ENCODE measurements around the gene ATRN.
"Not testable (repeated sequence)": the region's sequence is repeated elsewhere in the genome, so short reads cannot be mapped to it uniquely, and the experiment has no call there.

Gene ATRN

GRCh38 chr20:3613821-3614440 lies 143.1 kb downstream of the ATRN start:
- no peak for TF ChIP-seq CTCF (IDR thresholded peaks at IDR 0.05; ENCODE audit: low read depth, low read length)
- peak; percentile 16 for DNase-seq (ENCODE audit: extremely low read depth, low read depth)

GRCh38 chr20:3614466-3614865 lies 143.6 kb downstream of the ATRN start:
- no peak for DNase-seq (ENCODE audit: extremely low read depth, low read depth)
- TF ChIP-seq CTCF (IDR thresholded peaks at IDR 0.05; ENCODE audit: low read depth, low read length) = no peak

- DNase-seq (ENCODE audit: extremely low read depth, low read depth) = not testable (repeated sequence)
These were observed 144.5 kb downstream of the ATRN start for GRCh38 chr20:3615171-3615840.

- no peak for DNase-seq (ENCODE audit: extremely low read depth, low read depth)
- TF ChIP-seq CTCF (IDR thresholded peaks at IDR 0.05; ENCODE audit: low read depth, low read length) = no peak
These were observed 145.4 kb downstream of the ATRN start for GRCh38 chr20:3616250-3616649.

- no peak for DNase-seq (ENCODE audit: extremely low read depth, low read depth)
- no peak for TF ChIP-seq CTCF (IDR thresholded peaks at IDR 0.05; ENCODE audit: low read depth, low read length)
These were observed 150.3 kb downstream of the ATRN start for GRCh38 chr20:3621111-3621510.

- no peak for DNase-seq (ENCODE audit: extremely low read depth, low read depth)
- TF ChIP-seq CTCF (IDR thresholded peaks at IDR 0.05; ENCODE audit: low read depth, low read length) = no peak
These were observed 151.6 kb downstream of the ATRN start for GRCh38 chr20:3622406-3622805.

GRCh38 chr20:3627476-3627875 lies 156.7 kb downstream of the ATRN start:
- no peak for DNase-seq (ENCODE audit: extremely low read depth, low read depth)
- no peak for TF ChIP-seq CTCF (IDR thresholded peaks at IDR 0.05; ENCODE audit: low read depth, low read length)
